Measurements from ENCODE around the gene SUGCT.
"Not testable (repeated sequence)": the region's sequence is repeated elsewhere in the genome, so short reads cannot be mapped to it uniquely, and the experiment has no call there.

SUGCT gene

DNA sequence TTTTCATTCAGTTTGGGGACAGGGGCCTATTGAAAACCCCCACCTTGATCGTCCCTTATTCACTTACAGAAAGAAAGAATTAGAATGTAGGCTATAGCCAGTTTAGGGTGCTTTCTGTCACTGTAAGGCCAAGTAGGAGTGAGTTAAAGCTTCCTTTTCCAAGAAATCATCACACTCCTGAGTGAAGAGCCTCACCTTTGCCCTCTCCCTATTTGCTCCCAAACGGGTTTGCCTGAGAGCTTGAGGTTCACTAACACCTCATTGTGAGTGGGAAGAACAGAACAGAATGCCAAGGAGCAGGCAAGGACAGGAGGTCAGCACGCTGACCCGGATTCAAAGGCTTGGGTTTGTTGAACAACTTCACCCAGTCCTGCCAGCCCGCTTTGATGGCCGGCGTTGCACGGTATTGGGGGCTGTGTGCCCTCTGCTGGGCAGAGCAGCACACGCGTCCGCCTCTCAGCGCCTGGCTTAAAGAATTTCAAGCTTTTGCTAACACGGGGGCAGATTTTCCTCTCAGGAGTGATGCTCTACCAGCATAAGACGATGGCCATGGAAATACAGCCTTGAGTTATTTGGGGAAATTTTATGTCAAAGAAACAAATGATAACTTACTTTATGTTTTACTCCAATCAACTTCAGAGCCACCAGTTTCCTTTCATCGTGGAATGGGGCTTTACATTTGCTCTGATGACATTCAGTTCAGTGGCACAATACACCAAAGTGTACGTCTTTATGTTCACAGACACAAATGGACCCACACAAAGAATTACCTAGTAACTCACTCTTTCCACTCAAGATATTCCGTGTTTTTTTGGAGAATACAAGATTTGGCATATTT lies 470.0 kb downstream of the SUGCT start:
- peak in 1 of 3 donors; percentile 0 for DNase-seq (ENCODE audit: low read depth in 3 of 3, low spot score in 1 of 3)

DNA sequence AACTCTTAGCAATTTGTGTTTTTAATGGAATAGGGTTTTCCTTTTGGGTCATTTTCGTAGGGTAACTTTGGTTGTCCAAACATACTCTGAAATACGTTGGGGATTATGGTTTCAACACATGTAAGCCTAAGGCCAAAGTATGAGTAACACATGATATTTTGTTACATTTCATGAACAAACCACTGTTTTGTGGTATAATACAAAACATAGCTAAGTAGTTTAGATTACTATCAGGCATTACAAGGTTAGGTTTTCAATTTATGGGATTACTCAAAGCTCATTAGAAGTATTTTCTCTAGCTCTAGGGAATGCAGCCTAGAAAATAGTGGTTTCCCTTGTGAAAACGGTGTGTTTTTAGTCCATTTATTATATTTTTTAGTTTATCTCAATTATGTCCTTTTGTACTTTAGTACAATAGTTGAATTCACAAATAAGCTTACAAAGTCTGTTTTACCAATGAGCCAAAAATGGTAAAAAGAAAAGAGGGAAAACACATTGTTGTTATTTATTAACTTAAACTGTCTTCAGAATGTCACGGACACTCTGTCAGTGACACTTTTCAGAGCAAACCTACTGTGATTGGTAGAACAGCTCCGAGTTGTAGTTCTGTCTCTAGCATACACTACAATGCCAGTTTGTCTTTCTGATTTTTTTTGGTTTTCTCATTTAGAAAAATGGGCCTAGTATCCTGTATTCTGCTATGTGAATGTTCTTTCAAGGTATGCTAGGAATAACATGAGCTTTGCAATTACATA lies 473.7 kb downstream of the SUGCT start:
- DNase-seq (ENCODE audit: low read depth in 3 of 3, low spot score in 1 of 3), result no peak

DNA sequence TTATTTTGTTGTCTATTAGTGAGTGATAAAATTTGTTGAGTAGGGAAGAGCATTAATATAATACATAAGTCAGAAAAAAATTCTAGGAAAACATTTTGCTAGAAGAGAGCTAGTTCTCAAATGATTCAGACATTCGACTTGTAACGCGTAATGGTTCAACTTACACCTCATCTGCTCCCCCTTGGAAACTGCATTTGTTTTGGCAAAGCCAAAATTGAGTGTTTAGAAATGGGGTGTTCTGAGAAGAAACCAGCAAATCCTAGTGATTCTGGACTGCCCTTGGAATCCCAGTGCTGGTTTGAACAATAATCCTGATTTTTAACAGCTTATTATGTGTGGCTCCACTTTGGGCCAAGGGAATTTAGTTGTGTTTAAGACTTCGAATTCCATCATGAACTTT lies 475.7 kb downstream of the SUGCT start:
- DNase-seq (ENCODE audit: low read depth in 3 of 3, low spot score in 1 of 3), result no peak

DNA sequence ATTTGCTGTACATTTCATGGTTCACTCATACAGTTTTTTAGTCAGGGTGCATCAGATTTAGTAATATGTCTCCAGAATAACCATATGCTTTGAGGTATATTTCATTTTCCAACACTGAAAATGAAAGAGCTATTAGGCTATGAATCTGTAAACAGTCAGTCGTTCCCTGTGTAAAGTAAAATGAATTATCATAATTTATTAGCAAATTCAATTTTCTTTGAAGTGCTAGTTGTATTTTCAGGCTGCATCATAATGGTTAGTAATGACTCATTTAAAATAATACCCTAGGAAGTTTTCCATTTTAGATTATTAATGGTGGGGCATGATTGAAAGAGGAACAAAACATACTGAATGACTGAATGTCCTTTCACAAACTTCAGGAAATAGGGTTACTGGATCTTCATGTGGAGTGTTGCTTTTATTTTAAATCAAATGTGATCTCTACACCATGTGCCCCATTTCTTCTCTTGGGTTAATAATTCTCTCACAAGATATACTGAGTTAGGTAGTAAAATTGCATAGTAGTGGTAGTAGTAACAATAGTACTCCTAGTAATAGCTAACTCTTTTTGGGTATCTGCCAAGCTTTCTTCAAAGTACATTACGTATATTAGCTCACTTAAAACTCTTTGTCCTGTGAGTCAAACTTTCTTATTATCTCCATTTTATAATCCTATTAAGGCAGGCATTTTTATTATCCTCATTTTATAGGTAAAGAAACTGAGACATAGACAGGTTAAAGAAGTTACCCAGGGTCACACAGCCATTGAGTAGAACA lies 476.5 kb downstream of the SUGCT start:
- no peak for DNase-seq (ENCODE audit: low read depth in 3 of 3, low spot score in 1 of 3)

DNA sequence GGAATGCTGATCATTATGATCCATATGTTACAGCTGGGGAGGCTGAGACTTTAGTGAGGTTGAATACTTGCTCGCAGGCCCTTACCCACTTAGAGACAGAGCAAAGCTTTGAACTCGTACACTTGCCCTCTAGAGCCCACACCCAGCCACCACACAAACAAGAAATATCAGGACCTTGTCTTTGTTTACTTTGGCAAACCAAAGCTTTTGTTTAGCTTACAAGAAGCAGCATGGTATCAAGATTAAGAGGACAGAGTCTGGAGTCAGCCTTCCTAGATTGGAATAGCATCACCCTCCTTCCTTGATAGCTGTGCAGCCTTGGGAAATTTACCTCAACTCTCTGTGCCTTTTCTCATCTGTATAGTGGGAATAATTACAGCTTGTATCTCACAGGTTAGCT lies 477.5 kb downstream of the SUGCT start:
- no peak for DNase-seq (ENCODE audit: low read depth in 3 of 3, low spot score in 1 of 3)

DNA sequence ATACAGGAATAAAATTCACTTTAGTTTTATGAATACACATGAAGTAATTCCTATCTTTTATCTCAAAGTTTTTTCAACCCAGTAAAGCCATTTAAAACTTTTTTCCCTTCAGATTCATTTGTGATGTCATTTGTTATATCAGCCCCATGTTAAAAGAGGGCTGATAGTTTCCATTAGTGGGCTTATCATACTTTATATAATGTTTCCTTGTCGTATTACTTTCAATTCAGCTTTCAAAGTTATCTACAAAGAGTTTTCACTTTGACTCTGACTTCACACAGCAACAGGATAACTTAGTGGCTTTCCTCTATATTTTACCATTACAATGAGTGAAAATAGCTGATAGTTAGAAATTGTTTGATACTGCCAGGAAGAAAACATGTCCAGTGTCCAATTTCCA lies 484.8 kb downstream of the SUGCT start:
- no peak for DNase-seq (ENCODE audit: low read depth in 3 of 3, low spot score in 1 of 3)

DNA sequence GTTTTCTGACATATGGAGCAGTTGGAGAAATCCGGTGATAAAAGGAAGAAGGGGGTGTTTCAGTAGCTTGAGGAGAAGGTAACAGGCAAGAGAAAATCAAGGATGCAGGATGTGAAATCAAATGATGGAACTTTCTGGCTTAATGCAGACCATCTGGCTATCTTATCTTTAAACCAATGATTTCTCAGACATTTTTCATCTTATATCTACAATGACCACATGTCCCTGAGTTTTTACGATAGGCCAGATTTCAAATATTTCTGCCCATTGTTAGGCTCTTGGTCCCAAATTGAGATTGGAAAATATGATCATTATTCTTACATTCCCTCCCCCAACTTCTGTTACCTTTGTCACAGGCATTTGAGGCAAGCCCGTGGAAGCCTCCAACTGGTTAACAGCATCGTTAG lies 486.8 kb downstream of the SUGCT start:
- no peak for DNase-seq (ENCODE audit: low read depth in 3 of 3, low spot score in 1 of 3)

DNA sequence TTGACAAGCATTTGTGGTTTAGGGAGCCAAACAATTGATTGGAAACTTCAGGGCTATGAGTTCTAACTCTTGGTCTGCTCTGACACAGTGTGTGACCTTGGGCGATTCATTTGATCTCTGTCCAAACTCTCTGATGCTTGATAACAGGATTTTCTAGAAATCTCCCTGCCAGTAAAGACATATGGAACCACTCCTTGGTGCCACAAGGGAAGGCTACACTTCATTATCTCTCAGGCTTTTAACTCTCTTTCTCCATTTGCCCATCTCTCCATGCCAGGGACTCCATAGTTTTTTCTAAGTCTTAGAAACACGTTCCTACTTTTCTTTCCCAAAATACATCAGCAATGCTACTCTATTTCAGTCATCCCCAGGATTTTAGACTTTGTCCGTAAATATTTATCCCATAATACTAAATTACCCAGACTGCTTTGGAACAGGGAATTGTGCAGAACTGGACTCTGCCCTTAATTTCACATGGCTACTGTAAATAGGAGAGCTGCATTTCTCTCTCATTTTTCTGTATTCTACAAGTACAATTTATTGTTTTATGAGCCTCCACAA lies 488.2 kb downstream of the SUGCT start:
- DNase-seq (ENCODE audit: low read depth in 3 of 3, low spot score in 1 of 3), result no peak

DNA sequence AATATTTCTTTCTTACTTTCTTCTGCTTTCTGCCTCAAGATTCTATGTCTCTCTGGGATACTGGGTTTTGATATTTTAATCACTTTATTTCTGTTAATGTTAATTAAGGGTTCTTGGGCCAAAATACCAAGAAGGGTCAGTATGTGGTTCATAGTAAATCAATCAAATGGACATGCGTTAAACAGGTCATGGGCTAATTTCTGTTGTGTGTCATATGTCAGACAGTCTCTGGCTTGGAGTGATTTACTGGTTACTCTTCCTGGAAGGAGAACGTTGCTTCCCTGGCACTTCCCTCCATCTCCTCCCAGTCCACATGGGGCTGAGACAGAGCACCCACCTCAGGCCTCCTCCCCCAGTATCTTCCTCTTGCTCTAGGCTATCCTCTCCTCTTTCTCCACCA lies 489.1 kb downstream of the SUGCT start:
- no peak for DNase-seq (ENCODE audit: low read depth in 3 of 3, low spot score in 1 of 3)

DNA sequence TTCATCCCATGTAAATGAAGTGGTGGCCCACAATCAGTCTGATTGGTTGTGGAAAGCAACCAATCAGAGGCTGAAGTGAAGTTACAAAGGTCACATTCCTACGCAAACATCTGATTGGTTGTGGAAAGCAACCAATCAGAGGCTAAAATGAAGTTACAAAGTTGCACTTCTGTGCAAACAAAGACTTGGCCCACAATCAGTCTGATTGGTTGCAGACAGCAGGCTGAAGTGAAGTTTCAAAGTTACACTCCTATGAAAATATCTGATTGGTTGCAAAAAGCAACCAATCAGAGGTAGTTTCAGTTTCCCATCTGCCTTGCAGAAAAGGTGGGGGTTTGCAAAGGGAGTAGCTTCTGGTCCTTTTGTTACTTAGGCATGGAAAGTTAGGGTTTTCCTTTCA lies 492.6 kb downstream of the SUGCT start:
- not testable (repeated sequence) for DNase-seq (ENCODE audit: low read depth in 3 of 3, low spot score in 1 of 3)

DNA sequence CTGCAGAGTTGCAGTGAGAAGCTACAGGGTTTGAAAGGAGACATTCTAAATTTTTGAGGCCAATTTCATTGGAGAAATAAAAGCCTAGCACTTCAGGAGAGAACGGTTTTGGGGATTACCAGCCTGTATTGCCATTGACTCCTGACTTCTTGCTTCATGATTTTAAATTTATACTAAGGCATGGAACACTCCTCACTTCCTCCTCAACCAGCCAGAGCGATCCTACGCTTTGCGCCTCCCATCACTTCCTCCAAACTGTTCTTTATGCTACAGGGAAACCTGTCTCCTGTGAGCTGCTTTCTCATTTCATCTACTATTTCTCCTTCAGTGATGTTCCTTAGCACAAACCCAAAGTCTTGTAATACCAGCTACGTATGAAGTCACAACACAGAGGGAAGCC lies 495.1 kb downstream of the SUGCT start:
- DNase-seq (ENCODE audit: low read depth in 3 of 3, low spot score in 1 of 3), result no peak

DNA sequence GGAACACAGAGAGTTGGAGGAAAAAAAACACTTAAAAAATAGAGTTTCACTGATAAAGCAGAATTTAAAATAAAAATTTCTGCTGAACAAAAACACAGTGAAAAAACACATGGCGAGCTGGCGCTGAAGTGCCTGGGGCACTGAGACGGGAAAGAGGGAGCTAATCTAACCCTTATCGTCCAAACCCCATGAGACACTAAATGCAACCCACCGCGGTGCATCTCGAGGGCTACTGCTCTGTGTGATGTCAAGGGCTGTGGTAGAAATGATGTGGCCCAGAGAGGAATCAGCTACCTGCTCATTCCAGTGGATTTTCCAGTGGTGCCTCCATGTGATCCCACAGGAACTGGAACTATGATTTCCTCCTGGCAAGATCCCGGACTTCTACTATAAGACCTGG lies 499.3 kb downstream of the SUGCT start:
- DNase-seq (ENCODE audit: low read depth in 3 of 3, low spot score in 1 of 3), result no peak

DNA sequence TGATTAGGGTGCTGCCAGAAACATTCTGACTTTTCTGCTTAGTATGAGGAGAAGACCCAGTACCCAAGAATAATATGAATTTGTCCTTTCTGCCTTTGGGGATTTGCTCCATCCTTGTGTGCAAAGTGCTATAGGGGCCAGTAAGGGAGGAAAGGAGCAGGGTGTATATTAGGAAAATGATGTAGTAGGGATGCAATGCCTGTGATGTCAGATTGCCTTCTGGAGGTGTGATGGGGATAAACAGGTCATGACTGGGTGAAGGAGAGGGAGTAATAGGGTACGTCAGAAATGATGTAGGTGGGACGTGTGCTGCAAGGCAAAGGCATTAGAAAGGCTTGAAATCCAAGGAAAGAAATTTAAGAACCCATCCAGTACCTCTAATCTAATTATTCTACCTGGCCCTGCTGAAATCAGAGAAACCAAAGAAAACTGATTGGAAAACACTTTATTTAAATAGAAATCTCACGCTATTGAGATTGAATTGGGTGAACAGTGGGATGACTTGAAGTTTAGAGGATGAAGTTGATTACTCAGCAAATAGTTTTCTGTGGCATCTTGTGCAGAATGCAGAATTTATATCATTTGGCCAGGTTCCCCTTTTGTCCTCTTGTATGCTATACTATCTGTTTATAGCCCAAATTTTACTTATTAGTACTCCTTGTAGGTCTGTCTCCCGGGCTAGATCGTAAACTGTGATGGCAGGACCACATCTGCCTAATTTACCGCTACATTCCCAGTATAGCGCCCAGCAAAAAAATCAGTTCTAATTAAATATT lies 503.9 kb downstream of the SUGCT start:
- DNase-seq (ENCODE audit: low read depth in 3 of 3, low spot score in 1 of 3), result no peak

DNA sequence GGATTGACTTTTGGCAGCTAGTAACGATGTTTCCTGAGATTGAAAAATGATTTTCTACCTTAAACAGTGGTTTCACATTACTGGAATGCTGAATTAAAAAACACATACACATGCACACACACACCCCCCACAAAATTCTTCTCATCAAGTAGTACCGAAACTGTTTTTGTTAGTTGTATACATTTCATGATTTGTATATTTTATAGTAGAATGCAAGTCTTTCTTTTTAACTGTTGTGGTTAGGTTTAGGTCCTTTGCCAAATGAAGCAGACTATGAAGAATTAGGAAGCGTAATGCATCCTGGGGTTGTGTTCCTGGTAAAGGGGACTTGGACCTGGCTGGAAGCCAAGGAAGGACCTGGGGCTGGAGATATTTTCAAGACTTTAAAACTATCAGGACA lies 505.8 kb downstream of the SUGCT start:
- DNase-seq (ENCODE audit: low read depth in 3 of 3, low spot score in 1 of 3), result no peak

DNA sequence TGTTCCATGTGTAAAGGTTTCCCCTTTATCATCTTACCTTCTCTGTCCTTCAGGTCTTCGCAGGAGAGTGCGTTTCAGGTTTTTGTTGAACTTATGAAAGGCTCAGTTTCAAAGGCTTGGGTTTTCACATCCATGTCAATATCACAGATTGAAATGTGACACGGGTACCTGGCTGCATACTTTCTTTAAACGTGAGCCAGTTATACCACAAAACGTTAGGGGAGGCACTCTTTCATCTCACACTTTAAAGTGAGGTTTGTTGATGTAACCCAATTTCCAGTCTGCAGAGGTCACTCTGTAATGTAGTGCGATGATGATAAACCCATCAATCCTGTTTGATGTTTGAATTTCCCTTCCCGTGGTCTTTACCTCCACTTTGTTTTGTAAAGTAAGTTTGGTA lies 506.9 kb downstream of the SUGCT start:
- no peak for DNase-seq (ENCODE audit: low read depth in 3 of 3, low spot score in 1 of 3)

DNA sequence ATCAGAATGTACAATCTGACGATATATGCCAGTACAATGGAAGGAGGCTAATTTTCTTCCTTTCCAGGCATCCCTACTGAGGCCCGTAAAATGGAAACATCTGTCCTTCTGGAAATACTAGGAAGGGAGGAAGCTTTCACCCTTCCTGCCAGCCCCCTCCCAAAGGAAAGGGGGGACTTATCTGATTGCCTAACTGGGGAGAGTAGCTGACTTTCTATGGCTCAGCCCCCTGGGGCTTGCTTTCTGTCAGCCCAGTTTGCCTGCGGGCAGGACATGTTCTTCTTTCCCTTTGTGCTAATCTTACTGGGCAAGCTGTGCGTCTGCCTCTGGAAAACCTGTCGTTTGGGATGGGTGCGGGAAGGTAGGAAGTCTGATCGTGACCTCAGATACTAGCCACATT lies 508.9 kb downstream of the SUGCT start:
- no peak for DNase-seq (ENCODE audit: low read depth in 3 of 3, low spot score in 1 of 3)

DNA sequence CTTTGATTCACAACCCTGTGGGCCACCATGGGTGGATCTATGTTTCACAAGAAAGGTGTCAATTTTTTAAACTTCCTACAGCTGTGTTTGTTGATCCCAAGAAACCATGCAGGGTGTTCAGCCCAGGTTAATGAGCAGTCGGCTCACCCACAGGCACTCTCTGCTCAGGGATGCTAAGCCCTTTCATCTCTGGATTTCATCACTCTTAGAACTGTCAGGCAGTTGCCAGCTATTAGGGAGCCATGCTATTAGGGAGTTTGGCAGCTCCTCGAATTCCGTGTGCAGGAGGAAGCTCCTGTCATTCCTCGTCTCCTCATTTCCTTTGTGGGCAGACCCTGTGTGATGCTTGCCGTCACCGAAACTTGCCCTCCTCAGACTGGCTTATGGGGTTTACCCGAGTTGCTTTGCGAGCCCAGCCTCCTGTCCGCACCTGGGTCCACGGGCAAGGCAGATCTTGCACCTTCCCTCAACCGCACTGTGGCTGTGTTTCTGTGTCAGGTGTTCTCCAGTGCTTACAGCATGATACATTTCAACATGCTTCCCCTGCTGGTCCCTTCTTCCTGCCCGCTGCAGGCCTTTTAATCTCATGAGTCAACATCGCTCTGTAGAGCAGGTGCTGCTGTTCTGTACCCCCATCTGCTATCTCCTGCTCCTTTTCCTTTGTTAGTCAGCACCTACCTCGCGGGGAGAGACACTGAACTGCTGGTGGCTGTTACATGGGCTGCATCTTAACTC lies 509.8 kb downstream of the SUGCT start:
- DNase-seq (ENCODE audit: low read depth in 3 of 3, low spot score in 1 of 3), result no peak

DNA sequence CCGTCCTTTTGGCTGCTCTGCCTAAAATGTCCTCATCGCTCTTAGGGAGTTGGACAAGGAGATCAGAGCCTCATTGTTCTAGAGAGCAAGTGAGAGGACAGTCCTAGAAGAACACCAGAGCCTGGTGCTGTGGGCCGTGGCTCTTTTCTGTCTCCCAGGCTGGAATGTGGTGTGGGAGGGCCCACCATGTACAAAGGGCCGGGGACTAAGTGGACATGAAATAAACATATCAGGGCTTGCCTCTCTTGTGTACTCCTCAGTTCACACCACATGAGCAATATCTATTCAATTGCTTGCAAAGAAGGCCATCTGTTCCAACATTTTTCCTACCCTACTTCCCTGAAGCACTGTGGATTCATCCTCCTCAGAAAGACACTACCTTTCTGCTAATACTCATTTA lies 510.4 kb downstream of the SUGCT start:
- no peak for DNase-seq (ENCODE audit: low read depth in 3 of 3, low spot score in 1 of 3)

DNA sequence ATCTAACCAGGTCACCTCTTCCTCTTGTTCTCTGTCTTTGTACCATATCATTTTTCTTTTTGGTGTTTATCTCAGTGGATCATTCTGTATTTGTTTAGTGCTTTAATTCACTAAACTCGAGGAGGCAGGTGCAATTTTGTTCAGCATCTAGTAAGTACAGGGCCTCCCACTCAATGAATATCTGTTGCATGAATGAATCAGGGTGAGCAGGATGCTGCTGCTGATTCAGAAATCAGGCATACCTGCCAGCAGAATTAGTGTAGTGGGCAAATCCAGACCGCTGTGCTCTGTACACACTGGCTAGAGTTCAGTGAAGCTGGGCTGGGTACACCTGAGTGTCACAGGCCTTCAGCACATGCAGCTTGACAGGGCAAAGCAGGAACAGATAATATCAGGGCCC lies 511.9 kb downstream of the SUGCT start:
- no peak for DNase-seq (ENCODE audit: low read depth in 3 of 3, low spot score in 1 of 3)

DNA sequence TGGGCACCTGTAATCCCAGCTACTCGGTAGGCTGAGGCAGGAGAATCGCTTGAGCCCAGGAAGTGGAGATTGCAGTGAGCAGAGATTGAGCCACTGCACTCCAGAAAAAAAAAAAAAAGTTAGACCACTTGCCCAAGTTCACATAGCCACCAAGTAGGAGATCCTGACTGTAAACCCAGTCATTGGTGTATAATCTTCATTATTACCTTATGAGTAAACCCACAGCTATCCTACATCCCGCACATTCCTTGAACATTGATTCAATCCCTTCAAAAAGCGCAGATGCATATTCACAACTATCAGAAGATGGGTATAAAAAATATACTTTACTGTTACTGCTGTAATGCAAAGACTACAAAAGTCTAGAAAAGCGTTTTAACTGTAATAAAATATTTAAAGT lies 512.9 kb downstream of the SUGCT start:
- no peak for DNase-seq (ENCODE audit: low read depth in 3 of 3, low spot score in 1 of 3)
